ENCODE measurements around the gene ZNF30.
"Not testable (repeated sequence)": the region's sequence is repeated elsewhere in the genome, so short reads cannot be mapped to it uniquely, and the experiment has no call there.

The ZNF30 gene

GRCh38 chr19:34960103-34960805 is 33.6 kb downstream of the ZNF30 start:
- DNase-seq, result peak; percentile 44

- no peak for DNase-seq
Measured at GRCh38 chr19:34960940-34961679, 34.4 kb downstream of the ZNF30 start.

GRCh38 chr19:34961775-34962686 is 35.3 kb downstream of the ZNF30 start:
- no peak for DNase-seq

GRCh38 chr19:34962687-34963572 is 36.2 kb downstream of the ZNF30 start:
- DNase-seq, result no peak

GRCh38 chr19:34963573-34964406 is 37.1 kb downstream of the ZNF30 start, which contains the start of gene ZNF792:
Gene ZNF792 (minus strand): TSS chr19:34964229. CDS start chr19:34963662, 567 bp downstream.
- peak; percentile 58 for DNase-seq

- DNase-seq, result no peak
Measured at GRCh38 chr19:34964598-34964997, 37.9 kb downstream of the ZNF30 start.

GRCh38 chr19:34965505-34965904 is 38.8 kb downstream of the ZNF30 start:
- not testable (repeated sequence) for DNase-seq

GRCh38 chr19:34967551-34967950 is 40.8 kb downstream of the ZNF30 start:
- DNase-seq, result no peak

- no peak for DNase-seq
Measured at GRCh38 chr19:34969721-34970120, 43.0 kb downstream of the ZNF30 start.

GRCh38 chr19:34970185-34970780 is 43.6 kb downstream of the ZNF30 start:
- DNase-seq, result not testable (repeated sequence)

- no peak for DNase-seq
Measured at GRCh38 chr19:34972163-34972705, 45.5 kb downstream of the ZNF30 start.

GRCh38 chr19:34974646-34975045 is 47.9 kb downstream of the ZNF30 start:
- no peak for DNase-seq

- DNase-seq, result no peak
Measured at GRCh38 chr19:34975056-34975455, 48.4 kb downstream of the ZNF30 start.

- DNase-seq, result no peak
Measured at GRCh38 chr19:34976611-34977010, 49.9 kb downstream of the ZNF30 start.

- DNase-seq, result no peak
Measured at GRCh38 chr19:34979819-34980640, 53.3 kb downstream of the ZNF30 start.

- no peak for DNase-seq
Measured at GRCh38 chr19:34982275-34982674, 55.6 kb downstream of the ZNF30 start.

GRCh38 chr19:34983786-34984185 is 57.1 kb downstream of the ZNF30 start:
- no peak for DNase-seq

GRCh38 chr19:34984287-34984686 is 57.6 kb downstream of the ZNF30 start:
- DNase-seq, result no peak
